ENCODE measurements around the gene FARSA. TPM values are rescaled to one million over a fixed set of nuclear protein-coding genes. Genes with fewer than 3 reads are reported as not detected.
"Not testable (repeated sequence)": the region's sequence is repeated elsewhere in the genome, so short reads cannot be mapped to it uniquely, and the experiment has no call there.

The FARSA gene
- polyA plus RNA-seq (2011; rRNA removed) (13.5 and 23.0 TPM in 2 replicates), polyA minus RNA-seq (2011; rRNA and poly(A)+ RNA removed) (19.9 and 28.6 TPM in 2 replicates)

DNA sequence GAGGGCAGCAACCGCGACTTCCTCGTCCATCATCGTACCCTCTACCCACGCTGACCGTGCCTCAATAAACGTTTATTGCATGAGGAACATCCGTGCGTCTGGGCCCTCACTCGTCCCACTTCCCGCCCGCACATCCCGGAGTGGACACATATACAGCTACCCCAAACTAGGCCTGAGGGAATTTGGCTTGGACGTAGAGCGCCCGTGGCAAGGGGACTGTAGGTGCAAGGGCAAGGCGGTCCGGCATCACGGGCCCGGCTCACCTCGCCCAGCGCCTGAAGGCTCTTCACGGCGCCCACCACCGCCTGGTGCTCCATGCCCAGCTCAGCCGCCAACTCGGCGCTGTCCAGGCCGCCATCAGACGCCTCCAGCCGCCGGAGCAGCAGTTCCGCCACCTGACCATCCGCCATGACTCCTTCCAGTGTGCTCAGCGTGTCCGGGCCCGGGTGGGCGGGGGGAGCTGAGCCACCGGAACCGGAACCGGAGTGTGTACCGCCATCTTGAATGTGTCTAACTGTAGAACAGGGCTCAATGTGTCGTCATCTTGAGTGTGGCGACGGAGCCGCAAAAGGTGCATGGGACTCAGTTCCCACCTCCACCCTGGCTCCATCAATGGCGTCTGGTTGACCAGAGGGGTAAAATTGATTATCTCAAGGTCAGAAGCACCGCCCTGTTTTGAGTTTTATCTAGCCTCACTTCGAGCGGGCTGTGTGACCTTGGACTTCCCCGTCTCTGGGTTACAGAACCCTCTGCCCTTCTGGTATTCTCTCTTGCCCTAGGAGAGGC lies at the start of gene FARSA:
FARSA (minus strand) TSS at position 425 of the 786 bp plus-strand sequence; CDS start at position 410, 15 bp downstream.
- CTCF ChIA-PET = interaction anchor here (1.3 kb wide), 1 partner anchor 173 kb away, joined by 4 read pairs; no protein-coding TSS in a partner anchor
- DNase-seq (ENCODE audit: low read depth, low spot score) = peak; percentile 74

DNA sequence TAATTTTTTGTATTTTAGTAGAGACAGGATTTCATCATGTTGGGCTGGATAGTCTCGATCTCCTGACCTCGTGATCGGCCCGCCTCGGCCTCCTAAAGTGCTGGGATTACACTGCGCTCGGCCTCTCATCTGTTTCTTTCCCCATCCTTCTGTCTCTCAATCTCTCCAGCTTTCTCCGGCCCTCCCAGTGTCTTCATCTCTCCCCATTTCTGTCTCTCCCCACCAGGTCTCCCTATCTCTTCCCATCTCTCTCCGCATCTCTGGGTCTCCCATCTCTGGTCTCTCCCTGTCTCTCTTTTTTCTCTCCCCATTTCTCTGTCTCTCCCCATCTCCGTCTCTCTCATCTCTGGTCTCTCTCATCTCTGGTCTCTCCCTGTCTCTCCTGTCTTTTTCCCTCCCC lies 49.6 kb upstream of the FARSA start:
- TF ChIP-seq, protein P1, sequence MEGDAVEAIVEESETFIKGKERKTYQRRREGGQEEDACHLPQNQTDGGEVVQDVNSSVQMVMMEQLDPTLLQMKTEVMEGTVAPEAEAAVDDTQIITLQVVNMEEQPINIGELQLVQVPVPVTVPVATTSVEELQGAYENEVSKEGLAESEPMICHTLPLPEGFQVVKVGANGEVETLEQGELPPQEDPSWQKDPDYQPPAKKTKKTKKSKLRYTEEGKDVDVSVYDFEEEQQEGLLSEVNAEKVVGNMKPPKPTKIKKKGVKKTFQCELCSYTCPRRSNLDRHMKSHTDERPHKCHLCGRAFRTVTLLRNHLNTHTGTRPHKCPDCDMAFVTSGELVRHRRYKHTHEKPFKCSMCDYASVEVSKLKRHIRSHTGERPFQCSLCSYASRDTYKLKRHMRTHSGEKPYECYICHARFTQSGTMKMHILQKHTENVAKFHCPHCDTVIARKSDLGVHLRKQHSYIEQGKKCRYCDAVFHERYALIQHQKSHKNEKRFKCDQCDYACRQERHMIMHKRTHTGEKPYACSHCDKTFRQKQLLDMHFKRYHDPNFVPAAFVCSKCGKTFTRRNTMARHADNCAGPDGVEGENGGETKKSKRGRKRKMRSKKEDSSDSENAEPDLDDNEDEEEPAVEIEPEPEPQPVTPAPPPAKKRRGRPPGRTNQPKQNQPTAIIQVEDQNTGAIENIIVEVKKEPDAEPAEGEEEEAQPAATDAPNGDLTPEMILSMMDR (IDR thresholded peaks at IDR 0.05; ENCODE audit: low read depth, low read length) = no peak
- peak overlapping the region; percentile 50 for H3K4me3 ChIP-seq (ENCODE audit: low read depth, low read length)
- H3K27ac ChIP-seq (ENCODE audit: low read depth, low read length) = no peak overlapping the region
- ChIA-PET CTCF (interaction anchor here (0.6 to 4.9 kb wide), 13 partner anchors 11 to 280 kb away, joined by 3 to 69 read pairs (median 5); no protein-coding TSS in a partner anchor), POLR2A (no interaction called here)
- H3K27me3 ChIP-seq (ENCODE audit: control insufficient read depth, insufficient read depth, low read length) = no peaks in the 10 kb centered on the region
- DNase-seq (ENCODE audit: low read depth, low spot score) = no peak
- no peaks in the 10 kb centered on the region; the same call in 1 of the 2 replicates for H3K9me3 ChIP-seq (ENCODE audit: control insufficient read depth, insufficient read depth, low read length)

More for the DNA sequence above, at the start of gene FARSA:
- Histone ChIP-seq H3K4me3 (ENCODE audit: low read depth, low read length) (peak within 1 kb of the TSS; percentile 92), H3K9me3 (ENCODE audit: control insufficient read depth, insufficient read depth, low read length) (no peaks in the 10 kb centered on the region; the same call in 1 of the 2 replicates), H3K27me3 (ENCODE audit: control insufficient read depth, insufficient read depth, low read length) (no peaks in the 10 kb centered on the region), H3K27ac (ENCODE audit: low read depth, low read length) (peak within 1 kb of the TSS; percentile 22)
- POLR2A ChIA-PET = interaction anchor here (0.5 to 2.3 kb wide), 10 partner anchors 8 to 158 kb away, joined by 3 to 13 read pairs (median 4); partner anchors contain the start of genes DNASE2, GCDH, RAD23A and SYCE2
- TF ChIP-seq, protein P1 (IDR thresholded peaks at IDR 0.05; ENCODE audit: low read depth, low read length) = no peak

DNA sequence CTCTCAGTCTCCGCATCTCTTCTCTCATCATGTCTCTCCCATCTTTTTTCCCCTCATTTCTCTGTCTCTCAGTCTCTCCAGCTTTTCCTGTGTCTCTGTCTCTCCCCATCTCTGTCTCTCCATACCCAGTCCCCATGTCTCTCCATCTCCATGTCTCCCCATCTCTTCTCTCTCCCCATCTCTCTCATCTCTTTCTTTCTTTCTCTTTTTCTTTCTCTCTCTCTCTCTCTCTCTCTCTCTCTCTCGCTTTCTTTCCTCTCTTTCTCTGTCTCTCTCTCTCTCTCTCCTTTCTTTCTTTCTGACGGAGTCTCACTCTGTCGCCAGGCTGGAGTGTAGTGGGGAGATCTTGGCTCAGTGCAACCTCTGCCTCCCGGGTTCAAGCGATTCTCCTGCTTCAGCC lies 49.1 kb upstream of the FARSA start:
- ChIA-PET CTCF (interaction anchor here (0.6 to 4.9 kb wide), 10 partner anchors 10 to 280 kb away, joined by 3 to 69 read pairs (median 5); no protein-coding TSS in a partner anchor), POLR2A (no interaction called here)
- H3K4me3 ChIP-seq (ENCODE audit: low read depth, low read length) = no peak overlapping the region
- no peak for DNase-seq (ENCODE audit: low read depth, low spot score)
- H3K27ac ChIP-seq (ENCODE audit: low read depth, low read length) = no peak overlapping the region
- no peaks in the 10 kb centered on the region for H3K27me3 ChIP-seq (ENCODE audit: control insufficient read depth, insufficient read depth, low read length)
- TF ChIP-seq, protein P1 (IDR thresholded peaks at IDR 0.05; ENCODE audit: low read depth, low read length) = no peak
- no peaks in the 10 kb centered on the region for H3K9me3 ChIP-seq (ENCODE audit: control insufficient read depth, insufficient read depth, low read length)

DNA sequence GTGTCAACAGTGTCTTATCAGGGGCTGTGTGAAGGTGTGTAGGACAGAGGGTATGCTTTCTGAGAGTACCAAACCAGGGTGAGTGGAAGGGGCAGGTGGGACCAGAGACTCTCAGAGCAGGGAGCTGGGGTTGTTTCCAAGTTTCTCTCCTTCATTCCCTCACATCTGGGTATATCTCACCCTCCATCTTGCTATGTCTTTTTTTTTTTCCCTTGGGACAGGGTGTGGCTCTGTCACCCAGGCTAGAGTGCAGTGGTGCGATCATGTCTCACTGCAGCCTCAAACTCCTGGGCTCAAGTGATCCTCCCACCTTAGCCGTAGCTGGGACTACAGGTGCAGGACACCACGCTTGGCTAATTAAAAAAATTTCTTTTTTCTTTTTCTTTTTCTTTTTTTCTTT lies 46.5 kb upstream of the FARSA start:
- Histone ChIP-seq H3K4me3 (ENCODE audit: low read depth, low read length) (no peak overlapping the region), H3K27me3 (ENCODE audit: control insufficient read depth, insufficient read depth, low read length) (no peaks in the 10 kb centered on the region), H3K9me3 (ENCODE audit: control insufficient read depth, insufficient read depth, low read length) (no peaks in the 10 kb centered on the region), H3K27ac (ENCODE audit: low read depth, low read length) (no peak overlapping the region)
- TF ChIP-seq, protein P1 (IDR thresholded peaks at IDR 0.05; ENCODE audit: low read depth, low read length) = no peak
- ChIA-PET POLR2A (no interaction called here), CTCF (interaction anchor here (1.1 to 6.7 kb wide), 4 partner anchors 15 to 283 kb away, joined by 4 to 150 read pairs (median 76); no protein-coding TSS in a partner anchor)
- DNase-seq (ENCODE audit: low read depth, low spot score) = no peak

DNA sequence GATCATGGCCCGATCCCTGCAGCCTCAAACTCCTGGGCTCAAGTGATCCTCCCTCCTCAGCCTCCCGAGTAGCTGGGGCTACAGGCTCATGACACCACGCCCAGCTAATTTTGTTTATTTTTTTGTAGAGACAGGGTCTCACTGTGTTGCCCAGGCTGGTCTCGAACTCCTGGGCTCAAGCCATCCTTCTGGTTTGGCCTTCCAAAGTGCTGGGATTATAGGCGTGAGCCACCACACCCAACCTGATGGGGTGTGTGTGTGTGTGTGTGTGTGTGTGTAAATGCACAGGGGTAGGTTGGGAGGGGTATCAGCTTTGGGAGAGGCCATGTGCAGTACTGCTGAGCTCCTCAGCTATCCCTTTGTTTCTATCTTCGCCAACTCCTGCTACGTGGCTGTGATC lies 42.6 kb upstream of the FARSA start:
- DNase-seq (ENCODE audit: low read depth, low spot score); H3K27ac ChIP-seq (ENCODE audit: low read depth, low read length); H3K4me3 ChIP-seq (ENCODE audit: low read depth, low read length); H3K9me3 ChIP-seq (ENCODE audit: control insufficient read depth, insufficient read depth, low read length); H3K27me3 ChIP-seq (ENCODE audit: control insufficient read depth, insufficient read depth, low read length); POLR2A ChIA-PET: not testable (repeated sequence)
- CTCF ChIA-PET = interaction anchor here (0.6 to 6.7 kb wide), 7 partner anchors 12 to 745 kb away, joined by 3 to 150 read pairs (median 66); no protein-coding TSS in a partner anchor
